ENCODE data around the gene MLEC.
"Not testable (repeated sequence)": the region's sequence is repeated elsewhere in the genome, so short reads cannot be mapped to it uniquely, and the experiment has no call there.

Gene MLEC

GRCh38 chr12:120726510-120726793, 39.5 kb downstream of the MLEC start:
- H3K4me1 ChIP-seq (ENCODE audit: control insufficient read depth, low read length) = peaks cover 31% of the 10 kb centered on the region
- H3K79me2 ChIP-seq (ENCODE audit: control insufficient read depth, low read length) = no peaks in the 10 kb centered on the region
- no peak overlapping the region for H3K27ac ChIP-seq (ENCODE audit: low read depth, low read length)
- H3K27me3 ChIP-seq (ENCODE audit: control insufficient read depth, low read length) = no peaks in the 10 kb centered on the region
- H3K4me2 ChIP-seq (ENCODE audit: low read length) = peak overlapping the region; percentile 81
- TF ChIP-seq CTCF (IDR thresholded peaks at IDR 0.05; ENCODE audit: low read depth, low read length, poor library complexity, severe bottlenecking) = no peak
- no peak for TF ChIP-seq EZH2phosphoT487 (IDR thresholded peaks at IDR 0.05; ENCODE audit: borderline replicate concordance, low read length)
- H3F3A ChIP-seq (ENCODE audit: control insufficient read depth, insufficient read depth) = no peaks in the 10 kb centered on the region
- peaks cover 12% of the 10 kb centered on the region for H4K20me1 ChIP-seq (ENCODE audit: control insufficient read depth, insufficient read depth, low read depth, low read length)
- peaks cover 34% of the 10 kb centered on the region for H3K36me3 ChIP-seq (ENCODE audit: control insufficient read depth, low read length)
- no peaks in the 10 kb centered on the region for H3K9me3 ChIP-seq (ENCODE audit: control insufficient read depth, insufficient read depth, low read length)
- no peaks in the 10 kb centered on the region for H3K9me2 ChIP-seq (replicated peaks; ENCODE audit: control insufficient read depth, low read length)
- H3K4me3 ChIP-seq (ENCODE audit: low read length) = peak overlapping the region; percentile 69

- H3K4me3 ChIP-seq (ENCODE audit: low read length) = no peak overlapping the region
Measured at GRCh38 chr12:120726961-120727360, 40.0 kb downstream of the MLEC start.

GRCh38 chr12:120732198-120732597, 45.2 kb downstream of the MLEC start:
- H3K4me3 ChIP-seq (ENCODE audit: low read length); H3K36me3 ChIP-seq (ENCODE audit: control insufficient read depth, low read length); H3F3A ChIP-seq (ENCODE audit: control insufficient read depth, insufficient read depth); H4K20me1 ChIP-seq (ENCODE audit: control insufficient read depth, insufficient read depth, low read depth, low read length); H3K27me3 ChIP-seq (ENCODE audit: control insufficient read depth, low read length); H3K9me2 ChIP-seq (replicated peaks; ENCODE audit: control insufficient read depth, low read length); H3K27ac ChIP-seq (ENCODE audit: low read depth, low read length); H3K4me1 ChIP-seq (ENCODE audit: control insufficient read depth, low read length); H3K79me2 ChIP-seq (ENCODE audit: control insufficient read depth, low read length); H3K9me3 ChIP-seq (ENCODE audit: control insufficient read depth, insufficient read depth, low read length); H3K4me2 ChIP-seq (ENCODE audit: low read length): not testable (repeated sequence)

More at GRCh38 chr12:120726961-120727360, 40.0 kb downstream of the MLEC start:
- peaks cover 29% of the 10 kb centered on the region for H3K36me3 ChIP-seq (ENCODE audit: control insufficient read depth, low read length)
- peaks cover 26% of the 10 kb centered on the region for H3K4me1 ChIP-seq (ENCODE audit: control insufficient read depth, low read length)
- H3F3A ChIP-seq (ENCODE audit: control insufficient read depth, insufficient read depth) = no peaks in the 10 kb centered on the region
- no peaks in the 10 kb centered on the region for H3K9me2 ChIP-seq (replicated peaks; ENCODE audit: control insufficient read depth, low read length)
- H3K4me2 ChIP-seq (ENCODE audit: low read length) = no peak overlapping the region
- no peak overlapping the region for H3K27ac ChIP-seq (ENCODE audit: low read depth, low read length)
- H4K20me1 ChIP-seq (ENCODE audit: control insufficient read depth, insufficient read depth, low read depth, low read length) = peaks cover 12% of the 10 kb centered on the region
- H3K9me3 ChIP-seq (ENCODE audit: control insufficient read depth, insufficient read depth, low read length) = no peaks in the 10 kb centered on the region
- H3K27me3 ChIP-seq (ENCODE audit: control insufficient read depth, low read length) = no peaks in the 10 kb centered on the region
- H3K79me2 ChIP-seq (ENCODE audit: control insufficient read depth, low read length) = no peaks in the 10 kb centered on the region
- TF ChIP-seq EZH2phosphoT487 (IDR thresholded peaks at IDR 0.05; ENCODE audit: borderline replicate concordance, low read length) (no peak), CTCF (IDR thresholded peaks at IDR 0.05; ENCODE audit: low read depth, low read length, poor library complexity, severe bottlenecking) (no peak)

- Histone ChIP-seq H3K9me2 (replicated peaks; ENCODE audit: control insufficient read depth, low read length) (no peaks in the 10 kb centered on the region), H3K27me3 (ENCODE audit: control insufficient read depth, low read length) (no peaks in the 10 kb centered on the region), H3K9me3 (ENCODE audit: control insufficient read depth, insufficient read depth, low read length) (no peaks in the 10 kb centered on the region), H3K4me3 (ENCODE audit: low read length) (no peak overlapping the region), H3F3A (ENCODE audit: control insufficient read depth, insufficient read depth) (no peaks in the 10 kb centered on the region), H3K79me2 (ENCODE audit: control insufficient read depth, low read length) (no peaks in the 10 kb centered on the region), H3K36me3 (ENCODE audit: control insufficient read depth, low read length) (no peaks in the 10 kb centered on the region), H4K20me1 (ENCODE audit: control insufficient read depth, insufficient read depth, low read depth, low read length) (no peaks in the 10 kb centered on the region), H3K27ac (ENCODE audit: low read depth, low read length) (no peak overlapping the region), H3K4me1 (ENCODE audit: control insufficient read depth, low read length) (no peaks in the 10 kb centered on the region), H3K4me2 (ENCODE audit: low read length) (no peak overlapping the region)
- TF ChIP-seq EZH2phosphoT487 (IDR thresholded peaks at IDR 0.05; ENCODE audit: borderline replicate concordance, low read length) (no peak), CTCF (IDR thresholded peaks at IDR 0.05; ENCODE audit: low read depth, low read length, poor library complexity, severe bottlenecking) (no peak)
Measured at GRCh38 chr12:120733574-120733973, 46.6 kb downstream of the MLEC start.
